Vagina (tissue), 2 donors: ENCODE measurements around the gene THSD7A.

Experiments
- POLR2A ChIP-seq, 2 donors: fragments of 450-650 bp; IDR thresholded peaks; one replicate each; pipeline ENCODE4 v1.6.1; 2017; ENCODE audit warnings: antibody characterized with exemption in 2 of 2, mild to moderate bottlenecking in 2 of 2, moderate library complexity in 2 of 2
- POLR2AphosphoS5 ChIP-seq, 2 donors: sonication (generic); formaldehyde crosslinking; IDR thresholded peaks; one replicate each; pipeline ENCODE4 v1.9.0; 2017; ENCODE audit warnings: antibody characterized with exemption in 2 of 2, mild to moderate bottlenecking in 2 of 2, low read depth in 1 of 2; ENCODE audit not compliant: insufficient read depth in 1 of 2
- TF ChIP-seq, protein P1 (sequence below), 3 experiments: fragments of 450-650 bp in 2 of 3; fragments of 200-600 bp in 1 of 3; sonication (generic) in 1 of 3; IDR thresholded peaks; one replicate each; pipeline ENCODE4 v1.5.1; 2017 to 2019; ENCODE audit warnings: antibody characterized with exemption in 3 of 3, mild to moderate bottlenecking in 2 of 3, moderate library complexity in 2 of 3

DNA sequence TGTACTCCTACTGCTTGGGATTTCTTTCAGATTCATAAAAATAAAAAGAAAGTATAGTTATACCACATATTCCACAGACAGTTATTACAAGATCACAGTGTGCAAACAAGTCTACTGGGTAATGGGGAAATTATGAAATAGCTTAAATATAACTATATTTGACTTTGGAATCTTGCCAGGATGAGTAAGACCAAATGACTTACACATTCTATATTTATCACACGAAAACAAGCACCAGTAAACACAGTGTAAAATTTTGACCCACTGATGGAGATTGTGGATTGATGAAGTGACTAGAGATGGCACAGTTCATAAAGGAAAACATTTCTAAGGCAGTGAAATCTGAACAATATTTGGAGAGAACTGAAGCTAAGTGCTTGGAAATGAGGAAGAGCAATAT, 339.7 kb downstream of the THSD7A start:
- TF ChIP-seq, protein P1, sequence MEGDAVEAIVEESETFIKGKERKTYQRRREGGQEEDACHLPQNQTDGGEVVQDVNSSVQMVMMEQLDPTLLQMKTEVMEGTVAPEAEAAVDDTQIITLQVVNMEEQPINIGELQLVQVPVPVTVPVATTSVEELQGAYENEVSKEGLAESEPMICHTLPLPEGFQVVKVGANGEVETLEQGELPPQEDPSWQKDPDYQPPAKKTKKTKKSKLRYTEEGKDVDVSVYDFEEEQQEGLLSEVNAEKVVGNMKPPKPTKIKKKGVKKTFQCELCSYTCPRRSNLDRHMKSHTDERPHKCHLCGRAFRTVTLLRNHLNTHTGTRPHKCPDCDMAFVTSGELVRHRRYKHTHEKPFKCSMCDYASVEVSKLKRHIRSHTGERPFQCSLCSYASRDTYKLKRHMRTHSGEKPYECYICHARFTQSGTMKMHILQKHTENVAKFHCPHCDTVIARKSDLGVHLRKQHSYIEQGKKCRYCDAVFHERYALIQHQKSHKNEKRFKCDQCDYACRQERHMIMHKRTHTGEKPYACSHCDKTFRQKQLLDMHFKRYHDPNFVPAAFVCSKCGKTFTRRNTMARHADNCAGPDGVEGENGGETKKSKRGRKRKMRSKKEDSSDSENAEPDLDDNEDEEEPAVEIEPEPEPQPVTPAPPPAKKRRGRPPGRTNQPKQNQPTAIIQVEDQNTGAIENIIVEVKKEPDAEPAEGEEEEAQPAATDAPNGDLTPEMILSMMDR (IDR thresholded peaks at IDR 0.05) = no peak
- no peak for TF ChIP-seq POLR2A (IDR thresholded peaks at IDR 0.05)
- TF ChIP-seq POLR2AphosphoS5 (IDR thresholded peaks at IDR 0.05; ENCODE audit: insufficient read depth in 1 of 2, low read depth in 1 of 2) = no peak
